HG03135 (cell line): ENCODE measurements around the gene PTPRD.

Experiments
- ATAC-seq: cut with Tn5 transposase; IDR thresholded peaks from one replicate; pipeline ENCODE4 v1.9.1; 2021; ENCODE audit warnings: mild to moderate bottlenecking, moderate library complexity; ENCODE audit not compliant: unreplicated experiment

PTPRD gene

DNA sequence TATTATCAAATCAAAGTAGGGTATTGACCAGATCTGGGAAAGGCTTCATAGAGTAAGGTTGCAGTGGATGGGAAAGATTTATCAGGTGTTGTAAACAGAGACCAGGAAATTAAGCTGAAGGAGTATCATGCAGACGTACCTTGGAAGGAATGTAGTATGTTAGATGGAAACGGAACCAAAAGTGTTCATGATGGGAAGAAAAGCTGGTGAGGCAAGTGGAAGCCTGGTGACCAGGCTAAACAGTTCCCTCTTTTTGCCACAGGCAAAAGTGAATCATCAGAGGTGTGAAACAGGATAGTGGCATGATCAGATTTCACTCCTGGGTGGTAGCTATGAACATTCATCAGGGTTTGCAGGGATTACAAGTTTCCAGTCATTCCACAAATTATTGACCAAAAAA is 2033.1 kb downstream of the PTPRD start:
- no peak for ATAC-seq

DNA sequence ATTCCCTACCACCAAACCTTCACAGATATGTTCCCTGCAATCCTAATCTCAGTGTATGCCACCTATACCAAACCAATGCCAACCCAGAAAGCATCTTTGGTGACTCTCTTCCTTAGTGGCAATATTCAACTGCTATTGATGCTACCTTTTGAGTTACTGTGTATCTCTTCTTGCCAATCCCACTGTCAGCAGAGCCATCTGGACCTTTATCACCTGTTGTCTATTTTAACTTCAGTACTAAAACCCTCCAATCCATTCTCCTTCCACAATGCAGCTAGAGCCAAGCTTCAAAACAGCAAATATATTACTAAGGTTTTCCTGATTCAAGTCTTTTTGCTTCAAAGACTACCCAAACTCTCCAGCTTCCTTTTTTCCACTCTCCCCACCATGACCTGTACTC is 2036.1 kb downstream of the PTPRD start:
- no peak for ATAC-seq

DNA sequence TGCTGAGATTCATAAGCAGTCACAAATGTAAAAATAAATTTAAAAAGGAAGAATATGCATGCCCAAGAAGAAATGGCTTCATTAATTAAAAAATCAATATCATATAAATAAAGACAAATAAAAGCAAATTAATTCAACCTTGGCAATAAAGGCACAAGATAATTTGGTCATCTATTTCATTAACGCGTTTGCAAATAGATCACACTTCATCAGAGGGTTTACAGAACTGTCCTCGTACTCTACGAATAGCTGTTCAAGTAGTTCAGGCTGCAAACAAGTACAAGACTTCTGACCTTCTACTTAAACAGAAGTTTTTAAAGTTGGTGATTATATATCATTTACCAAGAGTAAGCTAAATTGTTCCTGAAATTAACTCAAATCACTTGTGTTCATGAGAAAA is 2038.0 kb downstream of the PTPRD start:
- ATAC-seq, result no peak

DNA sequence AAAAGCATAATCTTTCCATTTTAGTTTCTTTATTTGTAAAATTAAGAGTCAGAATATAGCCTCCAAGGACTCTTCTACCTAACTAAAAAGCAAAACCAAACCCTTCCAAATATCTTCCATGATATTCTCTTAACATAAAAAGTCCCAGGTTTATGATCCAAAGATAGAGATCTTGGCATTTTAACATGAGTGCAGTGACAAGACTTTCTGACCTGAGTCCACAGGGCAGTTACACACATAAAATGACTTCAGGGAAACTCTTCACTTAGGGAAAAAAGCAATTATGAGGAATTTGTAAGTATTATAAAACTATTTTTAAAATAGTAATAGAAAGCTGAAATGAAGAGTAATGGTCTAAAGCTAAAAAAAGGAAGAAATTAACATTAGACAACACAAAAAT is 2040.6 kb downstream of the PTPRD start:
- no peak for ATAC-seq

DNA sequence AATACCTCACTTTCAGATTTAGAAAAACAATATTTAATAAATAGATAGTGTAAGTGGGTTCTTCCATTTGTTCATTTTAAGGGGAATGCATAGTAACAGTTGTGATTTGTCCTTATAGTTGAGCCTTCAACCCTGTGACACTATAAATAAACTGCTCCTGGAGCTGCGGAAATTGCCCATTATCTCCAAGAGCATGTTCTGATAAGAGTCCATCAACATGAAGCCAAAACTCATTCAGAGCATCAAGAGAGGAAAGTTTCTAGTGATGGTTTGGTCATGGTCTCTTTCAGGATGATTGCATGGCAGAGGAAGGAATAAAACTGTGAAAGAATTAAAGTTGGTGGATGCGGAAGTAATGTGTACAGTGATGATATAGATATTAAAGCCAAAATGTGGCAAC is 2041.2 kb downstream of the PTPRD start:
- ATAC-seq, result no peak

DNA sequence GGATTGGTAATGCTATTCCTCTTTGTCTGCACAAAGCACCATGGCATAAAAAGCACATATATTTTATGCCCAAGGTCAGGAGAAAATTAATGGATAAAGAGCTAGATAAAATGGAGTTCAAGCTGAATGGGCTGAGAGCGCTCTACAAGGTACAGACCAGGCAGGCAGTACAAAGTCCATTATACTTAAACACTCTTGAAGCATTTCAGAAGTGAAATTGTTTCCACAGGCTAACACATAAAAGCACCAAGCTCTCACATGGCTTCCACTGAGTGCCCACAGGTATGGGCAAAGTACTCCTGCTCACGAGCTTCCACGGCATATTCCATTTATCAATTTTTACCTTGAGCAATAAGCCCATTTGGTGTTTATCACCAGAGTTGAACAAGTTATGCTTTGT is 2042.0 kb downstream of the PTPRD start:
- no peak for ATAC-seq

DNA sequence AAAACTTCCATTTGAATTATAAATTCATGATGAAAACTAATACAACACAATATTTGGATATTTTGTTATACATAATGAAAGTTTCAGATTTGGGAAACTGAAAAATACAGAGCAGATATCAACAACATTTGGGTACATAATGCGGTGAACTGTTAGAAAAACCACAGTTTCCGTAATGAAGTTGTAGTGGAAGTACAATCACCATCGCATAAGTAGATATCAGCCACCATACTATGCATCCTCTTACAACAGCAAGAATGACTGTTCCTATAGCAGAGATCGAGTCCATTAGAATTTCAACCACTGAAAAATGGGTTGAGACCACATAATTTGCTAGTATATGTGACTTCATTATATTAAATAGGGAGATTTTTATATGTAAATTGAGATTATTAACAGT is 2043.0 kb downstream of the PTPRD start:
- ATAC-seq, result no peak

DNA sequence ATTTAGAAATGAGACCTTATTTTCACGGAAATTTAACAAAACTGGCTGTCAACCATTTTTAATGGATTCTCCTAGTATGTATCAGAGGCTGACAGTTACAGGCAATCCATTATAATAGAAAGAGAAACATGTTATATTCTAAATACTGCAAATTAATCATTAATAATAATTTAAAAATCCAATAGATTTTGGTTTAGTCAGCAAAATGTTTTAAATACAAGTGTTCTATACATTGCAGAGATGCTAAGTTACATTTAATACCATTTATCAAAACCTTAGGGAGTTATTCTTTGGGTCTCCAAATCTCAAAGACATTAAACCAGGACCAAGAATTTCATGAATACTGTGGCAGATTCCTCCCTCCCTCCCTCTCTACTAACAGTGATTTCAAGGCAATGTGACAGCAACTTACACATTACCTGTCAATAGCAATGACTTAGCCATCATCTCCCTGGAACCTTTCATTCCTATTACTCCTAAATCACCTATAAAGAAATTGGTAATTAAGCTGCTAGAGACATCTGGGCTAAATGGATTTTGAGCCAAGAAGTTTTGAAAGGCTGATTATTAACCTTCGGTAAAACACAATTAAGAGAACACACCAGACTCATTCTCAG is 2044.7 kb downstream of the PTPRD start:
- no peak for ATAC-seq

DNA sequence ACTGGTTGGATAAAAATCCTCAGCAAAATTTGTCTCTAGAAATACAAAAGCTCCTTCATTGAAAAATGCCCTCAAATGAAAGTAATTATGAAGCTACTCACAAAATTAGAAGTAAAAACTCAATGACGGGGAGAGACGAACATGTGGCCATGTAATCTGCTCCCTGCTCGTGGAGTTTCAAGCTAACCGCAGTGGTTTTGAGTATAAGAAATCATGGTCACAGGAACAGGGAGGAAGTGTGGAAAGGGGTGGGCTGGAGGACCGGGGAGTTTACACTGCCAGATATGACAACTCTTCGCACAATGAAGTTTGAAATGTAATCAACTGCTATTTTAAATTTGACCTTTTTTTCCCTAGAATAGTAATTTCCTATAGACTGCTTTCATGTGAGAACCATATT is 2047.8 kb downstream of the PTPRD start:
- ATAC-seq, result no peak

DNA sequence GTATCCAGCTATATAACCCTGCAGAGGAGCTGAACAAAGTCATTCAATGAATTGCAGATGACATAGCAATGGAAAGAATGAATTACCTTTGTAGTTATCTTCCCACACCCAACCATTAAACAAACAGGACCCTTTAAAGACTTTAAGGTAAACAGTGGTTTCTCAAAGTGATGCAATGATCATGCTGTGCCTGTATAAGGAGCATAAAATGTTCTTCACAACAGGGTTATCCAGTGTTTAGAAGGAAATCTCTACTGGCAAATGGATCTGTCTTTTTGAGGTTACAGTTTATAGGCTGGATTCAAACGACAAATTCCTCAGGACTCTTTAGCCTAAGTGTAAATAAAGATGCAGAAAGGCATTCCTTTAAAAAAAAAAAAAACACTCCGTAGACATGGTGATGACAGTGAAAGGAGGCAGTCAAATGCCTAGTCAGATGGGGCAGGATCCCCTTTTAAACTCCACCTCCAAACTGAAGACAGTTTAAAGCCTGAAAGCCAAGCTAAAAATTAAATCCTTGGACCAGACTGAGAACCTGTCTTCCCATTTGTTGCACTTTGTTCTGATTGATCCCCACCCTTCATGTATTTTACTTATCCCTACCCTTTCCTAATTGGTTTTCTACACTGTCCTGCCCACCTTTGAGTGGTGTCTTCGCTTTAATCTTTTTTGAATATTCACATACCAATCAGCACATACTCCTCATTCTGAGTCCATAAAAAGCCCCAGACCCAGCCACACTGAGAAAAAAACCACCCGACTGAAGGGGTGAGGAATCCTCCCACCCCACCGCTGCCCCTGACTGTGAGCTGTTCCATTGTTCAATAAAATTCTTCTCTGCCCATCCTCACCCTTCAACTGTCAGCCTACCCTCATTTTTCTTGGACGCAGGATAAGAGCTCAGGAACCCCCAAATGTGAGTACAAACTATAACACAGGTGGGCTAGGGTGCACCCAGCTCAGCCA is 2052.0 kb downstream of the PTPRD start:
- ATAC-seq, result no peak

DNA sequence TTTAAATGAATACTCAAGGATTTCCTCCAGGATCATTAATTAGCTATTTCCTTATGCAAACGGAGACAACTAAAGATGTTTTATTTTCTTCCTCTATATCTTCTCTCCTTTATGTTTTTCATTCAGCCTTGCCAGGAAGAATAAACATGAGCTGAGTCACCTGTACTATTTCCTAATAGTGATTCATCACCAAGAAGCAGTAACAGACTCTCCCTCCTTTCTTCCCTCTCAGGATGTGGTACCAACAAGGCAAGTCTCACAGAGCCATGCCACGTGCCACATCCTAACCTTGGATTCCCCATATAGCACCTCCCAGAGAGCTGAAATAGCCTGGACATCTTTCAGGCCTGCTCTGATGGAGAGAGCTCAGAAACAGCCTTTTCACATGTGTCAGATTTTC is 2054.6 kb downstream of the PTPRD start:
- no peak for ATAC-seq

DNA sequence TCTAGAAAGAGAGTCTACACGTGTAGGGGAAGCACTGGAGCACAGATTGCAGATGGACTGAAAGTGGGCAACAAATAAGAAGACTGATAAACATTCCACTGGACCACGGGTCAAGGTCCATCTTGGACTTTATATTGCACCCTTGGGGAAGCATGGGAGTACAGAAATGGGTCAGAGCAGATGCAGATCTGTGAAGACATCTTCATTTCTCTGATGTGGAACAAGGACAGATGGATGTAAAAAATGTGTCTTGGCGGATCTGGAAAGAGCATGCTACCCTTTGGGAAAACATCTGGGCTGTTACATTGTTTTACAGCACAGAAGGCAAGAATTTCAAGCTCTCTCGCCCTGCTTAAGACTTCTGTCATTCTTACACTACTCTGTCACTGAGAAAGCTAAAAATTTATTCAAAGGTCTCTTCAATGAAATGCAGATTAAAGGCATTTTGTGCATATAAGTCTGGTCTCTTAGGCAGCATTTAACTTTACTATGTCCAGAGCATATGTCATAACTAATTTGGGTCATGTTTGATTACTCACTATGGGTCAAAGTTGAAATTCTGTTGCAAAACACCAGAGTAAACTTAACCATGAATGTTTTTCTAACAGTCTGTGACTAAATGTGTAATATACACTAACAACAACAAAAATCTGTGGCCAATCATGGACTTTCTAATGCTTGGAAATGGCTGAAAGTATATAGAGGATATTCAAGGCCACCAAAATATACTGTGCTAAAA is 2056.9 kb downstream of the PTPRD start:
- no peak for ATAC-seq

DNA sequence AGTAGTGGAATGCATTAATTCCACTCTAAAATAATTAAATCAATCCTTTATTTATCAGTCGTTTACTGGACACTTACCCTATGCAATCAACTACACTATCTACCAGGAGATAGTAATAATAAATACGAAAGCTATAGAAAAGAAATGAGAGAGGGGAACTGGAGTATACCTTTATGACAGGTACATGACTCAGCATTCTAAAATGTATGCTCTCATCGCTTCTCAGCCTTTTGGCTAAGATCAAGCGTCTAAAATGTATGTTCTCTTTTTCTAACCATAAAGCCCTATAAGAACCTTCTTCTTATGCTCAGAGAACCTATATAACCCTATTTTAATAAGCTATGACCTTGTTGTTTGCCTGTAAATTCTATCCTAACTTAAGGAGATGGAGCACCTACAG is 2059.4 kb downstream of the PTPRD start:
- ATAC-seq, result no peak

DNA sequence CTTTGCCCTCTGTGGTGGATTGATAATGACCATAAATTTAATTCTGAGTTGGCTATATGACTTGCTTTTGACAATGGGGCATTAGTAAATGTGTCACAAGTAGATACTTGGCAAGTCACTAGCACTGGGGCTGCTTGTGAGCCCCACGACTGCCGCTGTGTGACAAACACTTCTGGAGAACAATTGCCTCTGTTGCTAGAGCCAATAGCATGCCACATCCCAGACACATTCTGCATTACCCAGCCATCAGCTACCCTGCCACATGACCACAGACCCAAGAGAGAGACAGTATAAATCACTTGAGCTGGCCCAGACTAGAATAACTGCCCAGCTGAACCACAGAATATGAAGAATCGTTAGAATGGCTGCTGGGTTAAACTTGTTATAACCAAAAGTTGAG is 2060.1 kb downstream of the PTPRD start:
- ATAC-seq, result no peak

DNA sequence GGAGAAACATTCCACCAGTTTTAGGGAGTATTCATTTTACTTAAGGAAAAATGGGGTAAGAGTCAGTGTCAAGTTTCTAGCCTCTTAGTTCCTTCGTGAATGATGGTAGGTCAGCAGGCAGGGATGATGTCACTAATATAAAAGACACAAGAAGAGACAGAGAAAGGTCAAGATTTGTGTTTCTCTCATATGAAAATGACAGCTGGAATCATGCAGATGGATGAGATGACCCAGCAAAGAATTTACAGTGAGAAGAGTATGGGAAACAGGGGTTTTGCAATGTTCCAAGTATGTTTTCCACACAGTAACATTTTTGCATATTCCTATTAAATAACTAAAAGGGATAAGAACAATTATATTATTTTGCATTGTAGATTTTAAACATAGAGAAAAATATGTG is 2063.6 kb downstream of the PTPRD start:
- ATAC-seq, result no peak

DNA sequence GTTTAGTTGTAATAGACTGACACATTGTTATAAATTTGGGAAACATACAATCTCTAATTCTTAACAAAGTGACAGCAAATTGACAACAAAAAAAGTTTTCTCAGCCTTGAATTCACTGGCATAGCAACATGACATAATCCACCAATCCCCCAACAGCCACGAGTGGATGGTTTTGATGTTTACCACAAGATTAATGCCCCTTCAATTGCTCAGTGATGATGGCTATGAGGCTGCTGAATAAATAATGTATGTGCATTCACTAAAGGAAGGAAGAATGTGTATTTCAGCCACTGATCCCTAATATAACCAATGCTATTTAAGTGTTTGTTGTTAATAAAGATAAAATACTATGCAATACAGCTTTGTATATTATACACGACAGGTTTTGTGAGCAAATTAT is 2069.6 kb downstream of the PTPRD start:
- no peak for ATAC-seq

DNA sequence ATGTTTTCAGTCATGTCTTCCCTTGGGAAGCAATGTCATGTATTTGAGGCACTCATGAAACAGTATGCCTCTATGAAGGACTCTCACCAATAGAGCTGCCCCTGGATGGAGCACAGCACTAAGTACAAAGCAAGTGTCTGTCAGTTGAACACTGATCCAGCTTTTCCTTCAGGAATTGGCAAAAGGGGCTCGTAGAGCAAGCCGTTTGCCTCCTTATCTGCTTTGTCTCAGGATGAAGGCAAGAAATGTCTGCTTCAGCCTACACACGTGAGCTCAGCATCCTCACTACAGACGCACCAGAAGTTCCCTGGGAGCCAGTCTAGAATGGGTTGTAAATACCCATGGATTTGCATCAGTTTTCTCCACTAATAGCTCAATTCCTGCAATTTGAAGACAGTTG is 2070.3 kb downstream of the PTPRD start:
- ATAC-seq, result no peak

DNA sequence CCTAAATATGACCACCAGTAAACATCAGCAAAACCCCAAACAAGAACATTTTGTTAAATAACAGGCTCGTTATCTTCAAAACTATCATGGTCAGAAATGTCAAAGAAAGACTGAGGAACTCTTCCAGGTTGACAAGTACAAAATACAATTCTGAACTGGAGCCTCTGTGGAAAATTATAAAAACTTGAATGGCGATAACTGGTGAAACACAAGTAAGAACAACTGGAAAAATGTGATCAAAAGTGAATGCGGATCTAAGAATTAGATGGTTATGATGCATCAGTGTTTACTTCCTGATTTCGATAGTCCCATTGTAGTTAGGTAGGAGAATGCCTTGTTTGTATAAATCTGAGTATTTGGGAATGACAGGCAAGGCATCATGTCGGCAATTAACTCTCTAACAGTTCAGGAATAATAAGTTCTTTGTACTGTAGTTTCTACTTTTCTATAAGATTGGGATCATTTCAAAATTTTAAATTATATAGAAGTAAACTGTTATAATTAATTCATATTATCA is 2073.1 kb downstream of the PTPRD start:
- no peak for ATAC-seq

DNA sequence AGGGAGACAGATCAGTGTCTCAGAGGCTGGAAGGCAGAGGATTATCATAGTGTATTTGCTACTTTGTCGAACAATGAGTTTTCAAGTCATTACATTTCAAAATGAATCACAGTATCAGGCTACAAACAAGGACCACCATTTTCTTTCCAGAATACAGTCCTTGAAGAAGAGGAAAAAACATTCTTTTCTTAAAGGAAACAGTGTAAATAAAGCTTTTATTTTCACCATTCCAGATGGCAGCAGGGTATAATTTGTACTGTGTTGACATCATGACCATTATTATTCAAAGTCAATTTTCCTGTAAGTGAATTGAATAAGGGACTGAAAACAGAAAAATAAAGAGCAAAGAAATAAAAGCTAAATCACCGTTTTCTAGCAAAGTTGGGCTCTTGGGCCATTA is 2076.0 kb downstream of the PTPRD start:
- no peak for ATAC-seq

DNA sequence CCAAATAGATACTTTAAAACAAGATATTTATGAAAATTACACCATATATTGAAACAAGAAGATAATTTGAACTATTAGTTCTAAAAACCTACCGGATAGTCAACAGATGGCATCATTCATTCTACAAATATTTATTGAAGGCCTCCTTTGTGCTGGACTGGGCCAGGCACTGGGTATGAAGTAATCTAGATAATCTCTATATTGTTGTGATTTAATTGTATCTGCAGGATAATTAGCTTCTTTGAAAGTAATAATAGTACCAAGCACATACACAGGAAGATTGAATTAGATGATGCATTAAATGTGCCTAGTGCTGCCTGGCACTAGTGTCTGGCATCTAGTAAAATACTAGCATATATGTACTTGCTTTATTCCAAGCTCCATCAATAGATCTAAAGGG is 2078.0 kb downstream of the PTPRD start:
- ATAC-seq, result no peak

DNA sequence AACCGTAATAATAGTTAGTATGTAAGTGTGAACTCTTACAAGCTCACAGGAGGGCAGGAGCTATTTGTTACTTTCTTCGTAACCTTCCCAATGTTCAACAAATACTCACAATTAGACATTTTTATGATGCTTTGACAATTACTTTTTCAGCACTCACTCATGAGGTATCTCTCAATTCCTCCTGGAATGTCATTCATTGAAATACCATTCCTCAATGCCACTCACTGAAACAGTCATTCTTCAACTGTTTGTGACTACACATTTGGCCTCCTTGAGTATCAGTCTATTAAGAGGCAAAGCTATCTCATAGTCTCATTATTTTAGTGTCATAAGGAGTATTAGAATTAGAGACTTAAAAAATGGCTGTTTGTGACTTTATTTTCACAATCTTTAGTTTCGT is 2079.1 kb downstream of the PTPRD start:
- no peak for ATAC-seq
